ENCODE data around the gene CTDSPL2. TPM values are rescaled to one million over a fixed set of nuclear protein-coding genes. Genes with fewer than 3 reads are reported as not detected.

CTDSPL2 gene
- polyA plus RNA-seq (2011; rRNA removed) (36.4 and 50.1 TPM in 2 replicates), polyA plus RNA-seq (2017; fragmentation: RNase III; extraction: RNeasy Plus Mini Kit Qiagen cat#74134 plus additional on column Dnase treatment) (15.4 to 18.4 TPM (median 17.1 TPM) in 3 replicates), polyA minus RNA-seq (2011; rRNA and poly(A)+ RNA removed) (49.4 and 73.1 TPM in 2 replicates)
- 6.3 and 7.2 TPM in 2 replicates for polyA plus RNA-seq (2012; cell fraction: cytosol; rRNA removed)
- 4.8 TPM in 2 replicates for polyA plus RNA-seq (2012; cell fraction: nucleus; rRNA removed)

GRCh38 chr15:44426975-44427755 is at the start of gene CTDSPL2:
CTDSPL2 (plus strand) TSS chr15:44427629; CDS start chr15:44459015, 31,386 bp downstream.
- H3K4me3 ChIP-seq = peak within 1 kb of the TSS; percentile 60
- peak within 1 kb of the TSS; percentile 91 to 97 for H3K27ac ChIP-seq
- H3K4me2 ChIP-seq = peak within 1 kb of the TSS; percentile 81
- peak; percentile 98 to 99 for ATAC-seq
- CTCF ChIA-PET = interaction anchor here (0.6 to 1.9 kb wide), 12 partner anchors 9 to 546 kb away, joined by 3 to 6 read pairs (median 3); no protein-coding TSS in a partner anchor
- WGBS (ENCODE audit: missing lambda C conversion rate) = under 1% methylated on average over 50 of the region's 53 CpGs
- POLR2A ChIA-PET = interaction anchor here (0.5 to 1.7 kb wide), 19 partner anchors 9 to 603 kb away, joined by 3 to 8 read pairs (median 3); partner anchors contain the start of genes EIF3J, FRMD5, GOLM2 and MFAP1
- H3K9me3 ChIP-seq = no peaks in the 10 kb centered on the region
- FAIRE-seq = no peak
- peaks cover 7% of the 10 kb centered on the region; the same call in 2 of the 3 replicates for H3K4me1 ChIP-seq
- no peak for TF ChIP-seq HDAC2 (IDR thresholded peaks at IDR 0.05)
- no peak for TF ChIP-seq NPAS2 (CRISPR knock-in tag; IDR thresholded peaks at IDR 0.05; ENCODE audit: borderline replicate concordance)
- TF ChIP-seq TP53 (CRISPR knock-in tag; IDR thresholded peaks at IDR 0.05) = 0 out of 2 replicates have a peak, but pooled peaks have one; percentile 27
- TF ChIP-seq GATA3 (IDR thresholded peaks at IDR 0.05; ENCODE audit: borderline replicate concordance) = no peak
- TF ChIP-seq MAZ (IDR thresholded peaks at IDR 0.05; ENCODE audit: borderline replicate concordance, low read depth, low read length) = peak; percentile 16; the same call in 1 of the 2 replicates
- TF ChIP-seq RFX5 (IDR thresholded peaks at IDR 0.05) = no peak
- TF ChIP-seq KDM5A (IDR thresholded peaks at IDR 0.05) = no peak
- TF ChIP-seq HOXA7 (CRISPR knock-in tag; IDR thresholded peaks at IDR 0.05) = 0 out of 2 replicates have a peak, but pooled peaks have one; percentile 56
- TF ChIP-seq PBX3 (IDR thresholded peaks at IDR 0.05) = no peak
- TF ChIP-seq JUNB (IDR thresholded peaks at IDR 0.05) = no peak
- no peak for TF ChIP-seq MAFK (IDR thresholded peaks at IDR 0.05; ENCODE audit: partially characterized antibody)
- no peak for TF ChIP-seq SREBF2 (IDR thresholded peaks at IDR 0.05)
- peak; percentile 67; the same call in 1 of the 2 replicates for TF ChIP-seq PHF8 (IDR thresholded peaks at IDR 0.05; ENCODE audit: borderline replicate concordance, low read depth)
- TF ChIP-seq CHD2 (IDR thresholded peaks at IDR 0.05; ENCODE audit: low read length, partially characterized antibody) = no peak
- TF ChIP-seq FOSL2 (IDR thresholded peaks at IDR 0.05) = no peak
- TF ChIP-seq FOSL2 (CRISPR knock-in tag; IDR thresholded peaks at IDR 0.05) = no peak
- TF ChIP-seq BCL3 (IDR thresholded peaks at IDR 0.05) = 0 out of 3 replicates have a peak, but pooled peaks have one; percentile 39
- 0 out of 2 replicates have a peak, but pooled peaks have one; percentile 39 for TF ChIP-seq FOSB (CRISPR knock-in tag; IDR thresholded peaks at IDR 0.05)
- no peak for TF ChIP-seq POLR2AphosphoS2 (conservative IDR thresholded peaks at IDR 0.05; ENCODE audit: low read length)
- TF ChIP-seq JUN (IDR thresholded peaks at IDR 0.05) = peak; percentile 48 to 71; a peak in 3 of 5 replicates
- peak; percentile 63 for TF ChIP-seq POLR2A (IDR thresholded peaks at IDR 0.05; ENCODE audit: low read length)
- TF ChIP-seq MAX (IDR thresholded peaks at IDR 0.05) = peak; percentile 29
- TF ChIP-seq NR3C1 (IDR thresholded peaks at IDR 0.05) = no peak
- no peak for TF ChIP-seq RARB (CRISPR knock-in tag; IDR thresholded peaks at IDR 0.05)
- peak; percentile 72 to 98 for DNase-seq (ENCODE audit: low read depth in 1 of 2, low spot score in 1 of 2)

GRCh38 chr15:44381236-44381635 is 46.2 kb upstream of the CTDSPL2 start:
- DNase-seq (ENCODE audit: low read depth in 1 of 2, low spot score in 1 of 2) = no peak
- ChIA-PET POLR2A (interaction anchor here (1.6 kb wide), 1 partner anchor 46 kb away, joined by 6 read pairs; the partner anchor contains the start of gene CTDSPL2), CTCF (no interaction called here)
- no peak overlapping the region for H3K27ac ChIP-seq
- H3K4me3 ChIP-seq = no peak overlapping the region
- peaks cover 10% of the 10 kb centered on the region for H3K4me1 ChIP-seq
- no peak for FAIRE-seq
- no peak for ATAC-seq
- H3K9me3 ChIP-seq = no peaks in the 10 kb centered on the region
- no peak overlapping the region for H3K4me2 ChIP-seq
- no peak for TF ChIP-seq CTCF (IDR thresholded peaks at IDR 0.05)
- no peak for TF ChIP-seq SMC3 (IDR thresholded peaks at IDR 0.05)
- no peak for TF ChIP-seq HOXA7 (CRISPR knock-in tag; IDR thresholded peaks at IDR 0.05)
- no peak for TF ChIP-seq EP300 (IDR thresholded peaks at IDR 0.05)
- TF ChIP-seq NFE2L2 (conservative IDR thresholded peaks at IDR 0.05; ENCODE audit: low read length) = no peak
- TF ChIP-seq BHLHE40 (IDR thresholded peaks at IDR 0.05; ENCODE audit: low read depth, low read length) = no peak
- no peak for TF ChIP-seq TFCP2L1 (CRISPR knock-in tag; IDR thresholded peaks at IDR 0.05)
- TF ChIP-seq CBX8 (IDR thresholded peaks at IDR 0.05) = no peak
- no peak for TF ChIP-seq NR3C1 (IDR thresholded peaks at IDR 0.05)
- TF ChIP-seq MAZ (IDR thresholded peaks at IDR 0.05; ENCODE audit: borderline replicate concordance, low read depth, low read length) = no peak
- no peak for TF ChIP-seq EHF (CRISPR knock-in tag; IDR thresholded peaks at IDR 0.05)
- TF ChIP-seq PBX3 (IDR thresholded peaks at IDR 0.05) = no peak
